Measurements from ENCODE around the gene NANP. TPM values are rescaled to one million over a fixed set of nuclear protein-coding genes. Genes with fewer than 3 reads are reported as not detected.

The NANP gene
- total and polyA plus RNA-seq, 2 of the 13 experiments (the other 11 are each of a cell fraction or from before 2014, with no cell fraction given) = 8.9 to 21.5 TPM

GRCh38 chr20:25622049-25622448 is 1.8 kb downstream of the NANP start (continued):
- TF ChIP-seq KLF13 (CRISPR knock-in tag; IDR thresholded peaks at IDR 0.05) (no peak), RBM39 (IDR thresholded peaks at IDR 0.05; ENCODE audit: low read depth, low read length, poor library complexity, severe bottlenecking) (no peak), ZBTB2 (CRISPR knock-in tag; IDR thresholded peaks at IDR 0.05; ENCODE audit: low read depth) (peak; percentile 53; the same call in 1 of the 2 replicates), DNMT3B (CRISPR knock-in tag; conservative IDR thresholded peaks at IDR 0.05) (no peak), ZSCAN20 (CRISPR knock-in tag; IDR thresholded peaks at IDR 0.05; ENCODE audit: borderline replicate concordance) (no peak), ZBTB46 (CRISPR knock-in tag; IDR thresholded peaks at IDR 0.05; ENCODE audit: borderline replicate concordance) (no peak), ZNF670 (CRISPR knock-in tag; IDR thresholded peaks at IDR 0.05; ENCODE audit: borderline replicate concordance) (no peak), KLF12 (CRISPR knock-in tag; IDR thresholded peaks at IDR 0.05; ENCODE audit: borderline replicate concordance) (no peak), PAXIP1 (CRISPR knock-in tag; conservative IDR thresholded peaks at IDR 0.05) (no peak), ZNF180 (CRISPR knock-in tag; IDR thresholded peaks at IDR 0.05; ENCODE audit: borderline replicate concordance, low read depth) (no peak), NCOA2 (CRISPR knock-in tag; IDR thresholded peaks at IDR 0.05) (no peak), ARID5B (CRISPR knock-in tag; IDR thresholded peaks at IDR 0.05) (no peak), ZUFSP (CRISPR knock-in tag; IDR thresholded peaks at IDR 0.05; ENCODE audit: borderline replicate concordance) (no peak), NR0B2 (CRISPR knock-in tag; IDR thresholded peaks at IDR 0.05) (no peak), TP53 (CRISPR knock-in tag; conservative IDR thresholded peaks at IDR 0.05) (no peak)

Data from HepG2 (cell line).